ENCODE data around the gene P2RX5.

The P2RX5 gene

GRCh38 chr17:3657588-3657869, 38.4 kb downstream of the P2RX5 start:
- DNase-seq (ENCODE audit: low spot score), result no peak

- DNase-seq (ENCODE audit: low spot score), result no peak
Observed at GRCh38 chr17:3656755-3657587, 39.0 kb downstream of the P2RX5 start.

- DNase-seq (ENCODE audit: low spot score), result no peak
Observed at GRCh38 chr17:3656353-3656752, 39.6 kb downstream of the P2RX5 start.

GRCh38 chr17:3655766-3656165, 40.2 kb downstream of the P2RX5 start:
- DNase-seq (ENCODE audit: low spot score), result no peak

GRCh38 chr17:3647769-3648555, 48.0 kb downstream of the P2RX5 start:
- DNase-seq (ENCODE audit: low spot score), result peak; percentile 15

GRCh38 chr17:3647251-3647650, 48.7 kb downstream of the P2RX5 start:
- DNase-seq (ENCODE audit: low spot score), result no peak

GRCh38 chr17:3645310-3645709, 50.6 kb downstream of the P2RX5 start:
- DNase-seq (ENCODE audit: low spot score), result no peak

GRCh38 chr17:3643889-3644349, 52.0 kb downstream of the P2RX5 start:
- DNase-seq (ENCODE audit: low spot score), result no peak

GRCh38 chr17:3641717-3642486, 54.1 kb downstream of the P2RX5 start:
- no peak for DNase-seq (ENCODE audit: low spot score)

- no peak for DNase-seq (ENCODE audit: low spot score)
Observed at GRCh38 chr17:3641014-3641413, 54.9 kb downstream of the P2RX5 start.

- no peak for DNase-seq (ENCODE audit: low spot score)
Observed at GRCh38 chr17:3639981-3640596, 55.9 kb downstream of the P2RX5 start.

GRCh38 chr17:3636908-3637373, 59.0 kb downstream of the P2RX5 start:
- no peak for DNase-seq (ENCODE audit: low spot score)

- peak; percentile 95 for DNase-seq (ENCODE audit: low spot score)
Observed at GRCh38 chr17:3636154-3636907, 59.6 kb downstream of the P2RX5 start, which contains the start of the genes CTNS and SHPK. TSS of gene CTNS (plus strand) at chr17:3636760. CDS start at chr17:3640207, 3,447 bp downstream. TSS of gene SHPK (minus strand) at chr17:3636250. CDS start at chr17:3636219, 31 bp downstream.

GRCh38 chr17:3635474-3636153, 60.3 kb downstream of the P2RX5 start:
- no peak for DNase-seq (ENCODE audit: low spot score)

GRCh38 chr17:3632287-3632686, 63.7 kb downstream of the P2RX5 start:
- no peak for DNase-seq (ENCODE audit: low spot score)

GRCh38 chr17:3630781-3631180, 65.2 kb downstream of the P2RX5 start:
- no peak for DNase-seq (ENCODE audit: low spot score)

GRCh38 chr17:3627769-3628167, 68.2 kb downstream of the P2RX5 start:
- DNase-seq (ENCODE audit: low spot score), result no peak

- no peak for DNase-seq (ENCODE audit: low spot score)
Observed at GRCh38 chr17:3626831-3627768, 68.9 kb downstream of the P2RX5 start.
